NCI-H2227 treated with DMSO at 0.1 percent for 48 hours (cell line): ENCODE measurements around the gene DEFB129.
"Not testable (repeated sequence)": the region's sequence is repeated elsewhere in the genome, so short reads cannot be mapped to it uniquely, and the experiment has no call there.

Experiments used
- DNase-seq: peaks from one replicate; lab custom pipeline; 2025; lab: John Stamatoyannopoulos, UW

Gene DEFB129, protein sequence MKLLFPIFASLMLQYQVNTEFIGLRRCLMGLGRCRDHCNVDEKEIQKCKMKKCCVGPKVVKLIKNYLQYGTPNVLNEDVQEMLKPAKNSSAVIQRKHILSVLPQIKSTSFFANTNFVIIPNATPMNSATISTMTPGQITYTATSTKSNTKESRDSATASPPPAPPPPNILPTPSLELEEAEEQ

DNA sequence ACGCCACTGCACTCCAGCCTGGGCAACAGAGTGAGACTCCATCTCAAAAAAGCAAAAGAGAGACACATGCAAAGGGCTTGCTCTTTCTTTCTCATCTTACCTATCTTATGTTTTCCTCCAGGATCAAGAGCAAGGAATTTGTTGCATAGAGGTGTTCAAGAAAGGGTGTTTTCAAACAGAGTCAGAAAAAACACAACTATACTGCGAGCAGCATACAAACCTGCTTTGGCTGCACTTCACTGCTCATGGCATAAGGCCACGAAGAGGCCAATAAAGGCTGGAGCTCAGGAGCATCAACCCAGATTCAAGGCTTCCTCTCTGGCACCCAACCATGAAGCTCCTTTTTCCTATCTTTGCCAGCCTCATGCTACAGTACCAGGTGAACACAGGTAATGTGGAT lies at the start of gene DEFB129:
Gene DEFB129 (plus strand): TSS at position 301 of the 400 bp plus-strand sequence. CDS start 31 bp downstream, at position 332.
- DNase-seq = no peak

DNA sequence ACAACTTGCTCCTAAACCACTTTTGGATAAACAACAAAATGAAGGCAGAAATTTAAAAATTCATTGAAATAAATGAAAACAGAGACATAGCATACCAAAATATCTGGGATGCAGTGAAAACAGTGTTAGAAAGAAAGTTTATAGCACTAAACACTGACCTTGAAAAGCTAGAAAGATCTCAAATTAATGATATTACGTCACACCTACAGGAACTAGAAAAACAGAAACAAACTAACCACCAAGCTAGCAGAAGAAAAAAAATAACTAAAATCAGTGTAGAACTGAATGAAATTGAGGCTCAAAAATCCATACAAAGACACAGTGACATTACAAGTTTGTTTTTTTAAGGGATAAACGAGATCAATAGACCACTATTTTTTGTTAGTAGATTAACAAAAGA lies 42.8 kb upstream of the DEFB129 start:
- DNase-seq = no peak

DNA sequence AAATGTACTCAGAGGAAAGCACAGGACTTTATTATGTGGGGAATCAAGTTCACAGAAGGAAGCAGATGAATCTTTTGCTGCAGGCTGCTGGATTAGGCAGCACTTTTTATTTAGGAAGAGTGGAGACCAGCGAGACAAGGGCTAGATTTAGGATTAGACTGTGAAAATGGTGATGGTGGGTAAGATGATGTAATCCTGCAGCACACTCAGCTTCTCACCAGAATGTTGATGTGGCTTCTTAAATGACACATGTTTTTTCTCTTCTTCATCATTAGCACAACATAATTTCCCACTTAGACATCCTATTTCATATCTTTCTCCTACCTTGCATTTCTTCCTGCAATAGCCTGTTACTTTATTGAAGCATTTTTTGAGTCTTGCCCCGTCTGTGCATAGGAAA lies 39.3 kb upstream of the DEFB129 start:
- no peak for DNase-seq

DNA sequence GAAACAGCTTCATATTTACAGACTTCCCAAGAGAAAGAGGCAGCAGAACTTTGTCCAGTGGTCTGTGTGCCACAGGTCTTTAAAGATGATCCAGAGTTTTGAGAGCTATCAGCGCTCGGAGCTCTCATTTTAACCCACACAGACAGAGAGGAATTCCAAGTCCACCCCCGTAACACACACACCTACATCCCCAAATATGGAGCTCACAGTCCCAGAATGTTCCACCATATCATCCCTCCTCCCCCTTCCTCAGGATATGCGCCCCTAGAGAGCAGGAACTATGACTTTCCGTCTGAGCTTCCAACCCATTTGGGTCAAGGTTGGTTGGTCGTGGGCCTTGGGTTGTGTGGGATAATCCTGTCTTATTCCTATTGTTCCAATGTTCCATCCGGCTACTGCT lies 37.4 kb upstream of the DEFB129 start, which contains the start of gene DEFB128:
Gene DEFB128 (minus strand): TSS at position 101 of the 400 bp plus-strand sequence. CDS start 88 bp downstream, at position 13.
- no peak for DNase-seq

DNA sequence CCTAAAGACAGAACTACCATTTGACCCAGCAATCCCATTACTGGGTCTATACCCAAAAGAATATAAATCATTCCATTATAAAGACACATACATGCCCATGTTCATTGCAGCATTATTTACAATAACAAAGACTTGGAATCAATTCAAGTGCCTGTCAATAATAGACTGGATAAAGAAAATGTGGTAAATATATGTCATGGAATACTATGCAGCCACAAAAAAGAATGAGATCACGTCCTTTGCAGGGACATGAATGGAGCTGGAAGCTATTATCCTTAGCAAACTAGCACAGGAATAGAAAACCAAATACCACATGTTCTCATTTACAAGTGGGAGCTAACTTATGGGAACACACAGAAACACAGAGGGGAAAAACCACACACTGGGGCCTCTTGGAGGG lies 28.8 kb upstream of the DEFB129 start:
- DNase-seq = no peak

DNA sequence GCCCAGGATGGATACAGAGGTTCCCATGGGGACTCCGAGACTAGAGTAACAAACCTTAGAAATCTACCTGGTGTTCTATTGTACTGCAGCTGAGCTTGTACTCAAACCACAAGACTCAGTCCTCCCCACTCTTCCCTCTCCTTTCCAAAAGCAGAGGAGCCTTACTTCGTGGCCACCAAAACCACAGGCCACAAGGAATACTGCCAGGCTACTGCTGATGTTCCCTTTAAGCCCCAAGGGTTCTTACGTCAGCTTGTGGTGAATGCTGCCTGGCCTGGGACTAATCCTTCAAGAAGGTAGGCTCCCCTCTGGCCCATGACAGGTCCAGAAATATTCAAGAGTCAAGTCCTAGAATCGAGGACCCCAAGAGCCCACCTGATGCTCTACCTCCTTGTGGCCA lies 27.1 kb upstream of the DEFB129 start:
- DNase-seq = no peak

DNA sequence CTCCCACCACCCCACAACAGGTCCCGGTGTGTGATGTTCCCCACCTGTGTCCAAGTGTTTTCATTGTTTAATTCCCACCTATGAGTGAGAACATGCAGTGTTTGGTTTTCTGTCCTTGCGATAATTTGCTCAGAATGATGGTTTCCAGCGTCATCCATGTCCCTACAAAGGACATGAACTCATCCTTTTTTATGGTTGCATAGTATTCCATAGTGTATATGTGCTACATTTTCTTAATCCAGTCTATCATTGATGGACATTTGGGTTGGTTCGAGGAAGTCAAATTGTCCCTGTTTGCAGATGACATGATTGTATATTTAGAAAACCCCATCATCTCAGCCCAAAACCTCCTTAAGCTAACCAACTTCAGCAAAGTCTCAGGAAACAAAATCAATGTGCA lies 23.4 kb upstream of the DEFB129 start:
- DNase-seq = not testable (repeated sequence)

DNA sequence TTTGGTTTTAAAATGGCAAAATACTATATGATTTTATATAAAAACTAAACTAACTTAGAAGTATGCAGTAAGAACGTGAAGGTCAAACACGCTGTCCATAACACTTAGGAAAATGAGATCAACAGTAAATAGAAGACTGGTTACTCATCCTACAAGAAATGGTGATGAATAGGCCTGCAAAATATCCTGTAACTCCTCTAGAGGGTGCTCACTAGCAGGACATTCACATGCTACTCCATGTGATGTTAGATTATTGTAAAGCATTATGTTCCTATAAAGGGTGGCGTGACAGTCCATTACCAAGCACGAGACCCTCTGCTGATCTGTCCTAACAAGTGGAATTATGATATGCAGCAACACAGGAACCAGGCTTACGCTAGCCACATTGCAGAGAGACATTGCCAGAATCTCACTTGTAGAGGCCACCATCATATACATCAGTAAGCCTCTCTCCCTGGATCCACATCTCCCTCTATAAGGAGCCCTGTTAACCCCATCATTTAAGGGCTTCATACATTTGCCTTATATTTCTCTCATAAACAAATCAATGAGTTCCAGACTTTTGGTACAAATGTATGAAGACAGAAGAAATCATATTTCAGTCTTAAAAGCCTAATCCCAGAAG lies 18.0 kb upstream of the DEFB129 start:
- peak; percentile 37 for DNase-seq

DNA sequence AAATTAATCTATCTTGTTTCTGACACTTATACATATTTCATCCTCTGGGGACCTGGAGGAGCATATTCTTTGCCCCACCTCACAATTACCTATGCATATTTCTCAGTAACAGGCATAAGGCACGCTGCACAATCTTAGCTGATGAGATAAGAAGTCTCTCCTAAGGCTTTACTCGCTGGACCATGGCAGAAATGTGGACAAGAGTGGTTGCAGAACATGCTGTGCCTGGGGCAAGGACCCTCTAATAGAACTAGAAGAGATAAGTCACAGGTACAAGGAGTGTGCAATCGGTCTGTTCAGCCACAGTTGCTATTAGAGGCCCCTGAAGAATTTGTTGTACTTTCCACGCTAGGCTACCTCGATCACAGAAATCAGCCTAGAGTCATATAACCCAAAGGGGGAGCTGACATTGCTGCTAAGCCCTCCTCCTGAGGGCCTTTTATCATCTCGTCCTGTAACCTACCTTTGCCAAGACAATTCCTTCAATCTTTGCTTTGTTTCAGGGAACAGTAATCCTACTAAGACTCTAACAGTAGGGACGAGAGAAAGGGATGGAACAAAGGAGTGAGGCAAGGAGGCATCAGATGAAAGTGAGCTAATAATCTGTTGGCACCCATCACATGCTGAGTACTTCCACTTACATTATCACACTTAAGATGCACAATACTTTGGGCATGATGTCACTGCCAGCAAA lies 16.1 kb upstream of the DEFB129 start:
- no peak for DNase-seq

DNA sequence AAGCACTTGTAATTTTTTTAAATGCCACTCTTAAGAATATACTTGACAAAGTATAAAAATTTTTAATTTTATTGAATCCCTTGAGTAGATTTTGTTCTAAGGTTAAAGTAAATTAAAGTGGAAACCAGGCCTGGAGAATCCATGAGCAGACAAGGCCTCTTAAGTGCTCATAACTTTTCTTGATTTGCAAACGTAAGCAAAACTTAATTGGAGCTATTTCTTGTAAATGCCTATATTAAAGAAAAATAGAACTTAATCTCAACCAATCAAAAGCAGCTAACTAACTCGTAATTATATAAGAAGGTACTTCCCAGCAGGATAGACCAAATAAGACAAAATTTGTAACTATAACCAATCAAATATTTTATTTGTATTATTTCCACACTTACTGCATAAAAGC lies 12.7 kb upstream of the DEFB129 start:
- no peak for DNase-seq

DNA sequence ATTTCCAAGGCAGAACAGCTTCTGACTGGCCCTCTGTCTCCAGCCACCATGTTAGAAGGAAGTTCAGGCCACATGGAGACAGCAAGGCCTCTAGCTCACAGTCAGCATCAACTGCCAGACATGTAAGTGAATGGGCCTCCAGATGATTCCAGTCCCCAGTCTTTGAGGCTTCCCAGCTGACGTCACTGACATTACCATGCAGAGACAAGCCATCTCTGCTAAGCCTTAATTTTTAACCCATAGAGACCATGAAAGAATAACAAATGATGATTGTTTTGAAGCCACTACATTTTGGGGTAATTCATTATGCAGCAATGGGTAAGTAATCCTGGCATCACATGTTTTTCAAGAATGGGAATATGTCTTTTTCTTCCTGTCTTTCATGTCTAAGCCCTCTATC lies 11.3 kb upstream of the DEFB129 start:
- no peak for DNase-seq

DNA sequence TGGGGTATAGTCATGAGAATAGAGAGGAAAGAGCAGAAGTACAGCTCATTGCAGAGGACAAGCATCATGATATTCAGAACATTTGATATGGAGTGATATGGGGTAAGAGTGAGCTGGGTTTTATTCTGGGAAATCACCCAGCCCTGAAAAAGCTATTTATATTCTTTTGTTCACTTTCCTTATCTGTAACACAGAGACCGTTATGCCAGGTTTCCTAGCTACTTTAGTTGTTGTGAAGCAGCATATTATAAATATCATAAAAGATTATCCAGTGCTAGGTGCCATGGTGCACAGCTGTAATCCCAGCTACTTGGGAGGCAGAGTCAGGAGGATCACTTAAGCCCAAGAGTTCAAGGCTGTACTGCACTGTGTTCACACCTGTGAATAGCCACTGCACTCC lies 9.8 kb upstream of the DEFB129 start:
- DNase-seq = no peak

DNA sequence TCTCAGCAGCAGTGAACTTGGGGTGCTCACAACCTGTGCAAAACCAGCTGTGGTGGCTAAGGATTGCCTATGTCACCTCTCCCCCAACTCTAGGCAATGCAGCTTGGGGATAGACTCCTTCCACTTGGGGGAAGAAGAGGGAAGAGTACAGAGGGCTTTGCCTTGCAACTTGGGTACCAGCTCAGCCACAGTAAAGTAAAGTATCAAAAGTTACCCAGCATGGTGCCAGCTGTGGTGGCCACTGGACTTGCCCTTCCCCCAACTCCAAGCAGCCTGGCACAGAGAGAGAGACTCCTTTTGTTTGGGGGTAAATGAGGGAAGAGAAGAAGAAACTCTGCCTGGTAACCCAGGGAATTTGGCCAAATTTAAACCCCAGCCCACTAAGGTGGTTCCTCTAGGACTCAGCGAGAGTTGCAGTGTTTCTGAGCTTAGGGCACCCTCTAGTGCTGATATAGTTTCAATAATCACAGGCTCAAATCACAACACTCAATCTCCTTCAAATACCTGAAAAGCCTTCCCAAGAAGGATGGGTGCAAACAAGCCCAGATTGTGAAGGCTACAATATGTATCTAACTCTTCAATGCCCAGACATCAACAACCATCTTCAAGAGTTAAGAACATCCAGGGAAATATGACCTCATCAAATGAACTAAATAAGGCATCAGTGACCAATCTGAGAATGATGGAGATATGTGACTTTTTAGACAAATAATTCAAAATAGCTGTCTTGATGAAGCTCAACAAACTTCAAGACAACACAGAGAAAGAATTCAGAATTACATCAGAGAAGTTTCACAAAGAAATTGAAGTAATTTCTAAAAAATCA lies 7.6 kb upstream of the DEFB129 start:
- DNase-seq = peak; percentile 34

DNA sequence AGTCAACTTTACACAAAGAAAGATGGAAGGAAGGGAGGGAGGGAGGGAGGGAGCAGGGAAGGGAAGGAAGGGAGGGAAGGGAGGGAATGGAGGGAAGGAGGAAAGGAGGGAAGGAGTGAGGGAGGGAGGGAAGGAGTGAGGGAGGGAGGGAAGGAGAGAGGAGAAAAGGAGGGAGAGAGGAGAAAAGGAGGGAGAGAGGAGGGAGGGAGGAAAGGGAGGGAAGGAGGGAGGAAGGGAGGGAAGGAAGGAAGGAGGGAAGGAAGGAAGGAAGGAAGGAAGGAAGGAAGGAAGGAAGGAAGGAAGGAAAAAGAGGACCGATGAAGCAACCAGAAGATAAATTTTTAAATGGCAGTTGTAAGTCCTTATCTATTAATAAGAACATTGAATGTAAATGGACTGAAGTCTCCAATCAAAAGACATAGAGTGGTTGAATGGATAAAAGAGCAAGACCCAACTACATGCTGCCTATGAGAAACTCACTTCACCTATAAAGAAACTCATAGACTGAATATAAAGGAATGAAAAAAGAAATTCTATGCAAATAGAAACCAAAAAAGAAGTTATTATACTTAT lies 5.7 kb upstream of the DEFB129 start:
- DNase-seq = no peak

DNA sequence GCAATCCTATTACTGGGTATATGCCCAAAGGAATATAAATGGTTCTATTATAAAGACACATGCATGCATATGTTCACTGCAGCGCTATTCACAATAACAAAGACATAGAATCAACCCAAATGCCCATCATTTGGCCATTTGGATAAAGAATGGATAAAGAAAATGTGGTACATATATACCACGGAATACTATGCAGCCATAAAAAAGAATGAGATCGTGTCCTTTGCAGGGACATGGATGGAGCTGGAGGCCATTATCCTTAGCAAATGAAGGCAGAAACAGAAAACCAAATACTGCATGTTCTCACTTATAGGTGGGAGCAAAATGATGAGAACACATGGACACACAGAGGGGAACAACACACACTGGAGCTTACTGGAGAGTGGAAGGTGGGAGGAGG lies 1.2 kb upstream of the DEFB129 start:
- DNase-seq = not testable (repeated sequence)

DNA sequence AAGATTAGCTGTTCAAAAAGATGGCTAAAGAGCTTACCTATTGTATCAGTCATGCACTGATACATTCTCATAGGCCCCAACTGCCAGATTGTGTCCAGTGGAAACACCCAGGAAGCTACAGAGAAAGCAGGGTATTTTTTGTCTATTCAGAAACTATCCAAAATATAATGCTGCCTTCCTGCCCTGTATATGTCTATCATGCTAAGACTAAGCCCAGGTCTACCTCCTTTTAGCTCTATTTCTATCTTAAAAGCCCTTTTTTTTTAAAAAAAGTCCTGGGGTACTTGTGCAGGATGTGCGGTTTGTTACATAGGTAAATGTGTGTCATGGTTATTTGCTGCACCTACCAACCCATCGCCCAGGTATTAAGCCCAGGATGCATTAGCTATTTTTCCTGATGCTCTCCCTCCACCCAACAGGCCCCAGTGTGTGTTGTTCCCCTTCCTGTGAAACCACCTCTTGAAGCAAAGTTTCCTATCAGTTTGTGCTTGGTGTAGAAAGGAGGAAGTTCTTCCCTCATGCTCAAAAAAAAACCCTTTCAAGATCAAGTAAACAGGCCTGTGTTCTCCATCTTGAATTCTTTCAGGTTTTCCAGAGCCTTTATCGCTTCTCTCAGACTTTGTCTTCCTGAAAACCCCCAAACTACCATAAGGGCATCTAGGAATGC lies 514 bp downstream of the DEFB129 start:
- no peak for DNase-seq

DNA sequence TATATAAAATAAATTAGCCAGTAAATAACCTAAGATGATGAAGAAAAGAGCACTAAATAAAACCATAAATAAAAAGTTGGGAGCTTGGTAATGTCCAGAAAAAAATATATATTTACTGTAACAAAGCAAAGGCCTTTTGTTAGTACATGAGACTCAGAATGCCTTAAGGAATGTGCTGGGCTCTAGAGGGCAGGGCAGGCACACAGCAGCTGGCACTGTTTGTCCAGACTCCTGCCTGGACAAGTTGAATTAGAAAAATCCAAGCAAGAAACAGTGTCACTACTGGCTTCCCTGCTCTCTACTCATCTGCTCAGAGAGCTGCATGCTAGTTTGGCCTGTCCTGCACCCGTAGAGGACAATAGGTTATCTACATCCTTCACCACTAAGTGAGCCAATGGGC lies 8.8 kb downstream of the DEFB129 start:
- no peak for DNase-seq

DNA sequence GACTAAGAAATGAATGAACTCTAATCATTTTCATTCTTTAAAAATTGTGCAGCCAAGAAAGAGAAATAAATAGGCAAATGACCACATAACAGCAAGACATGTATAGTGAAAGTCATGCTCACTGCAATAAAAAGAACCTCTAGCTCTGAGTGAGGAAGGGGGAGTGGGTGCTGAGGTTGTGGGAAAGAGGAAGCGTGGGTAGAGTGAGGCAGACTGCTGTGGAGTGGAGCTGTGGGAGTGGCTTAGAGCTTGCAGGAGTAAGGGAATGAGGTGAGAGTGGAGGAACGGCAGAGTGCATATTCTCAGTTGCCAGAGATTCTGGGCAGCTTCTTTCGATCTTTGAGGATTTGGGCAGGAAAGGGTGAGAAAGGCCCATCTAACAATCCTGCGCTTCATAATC lies 10.4 kb downstream of the DEFB129 start:
- DNase-seq = no peak

DNA sequence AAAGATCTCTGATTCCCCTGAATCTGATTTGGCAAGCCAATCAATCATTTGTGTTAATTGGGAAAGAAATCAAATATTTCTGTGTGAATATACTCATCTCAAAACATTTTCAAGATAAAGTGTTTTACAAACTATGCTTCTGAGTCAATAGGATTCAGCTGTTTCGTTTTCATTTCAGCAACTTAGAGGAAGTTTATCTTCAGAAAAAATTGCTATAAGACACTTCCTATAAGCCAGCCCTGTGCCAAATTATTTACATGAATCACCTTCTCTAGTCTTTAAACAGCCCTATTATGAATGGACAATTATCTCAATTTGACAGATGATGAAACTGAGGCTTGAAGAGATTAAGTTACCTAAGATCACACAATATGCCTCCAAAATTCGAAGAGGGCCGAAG lies 10.9 kb downstream of the DEFB129 start:
- DNase-seq = no peak

DNA sequence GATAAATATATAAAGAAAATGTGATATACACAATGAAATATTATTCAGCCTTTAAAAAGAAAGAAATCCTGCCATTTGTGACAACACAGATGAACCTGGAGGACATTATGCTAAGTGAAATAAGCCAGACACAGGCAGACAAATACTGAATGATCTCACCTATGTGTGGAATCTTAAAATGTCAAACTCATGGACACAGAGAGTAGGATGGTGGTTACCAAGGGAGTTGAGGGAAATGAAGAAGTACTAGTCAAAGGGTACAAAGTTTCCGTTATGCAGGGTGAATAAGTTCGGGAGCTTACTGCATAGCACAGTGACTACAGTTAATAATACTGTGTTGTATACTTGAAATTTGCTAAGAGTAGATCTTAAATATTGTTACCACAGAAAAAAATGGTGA lies 15.8 kb downstream of the DEFB129 start:
- DNase-seq = no peak

DNA sequence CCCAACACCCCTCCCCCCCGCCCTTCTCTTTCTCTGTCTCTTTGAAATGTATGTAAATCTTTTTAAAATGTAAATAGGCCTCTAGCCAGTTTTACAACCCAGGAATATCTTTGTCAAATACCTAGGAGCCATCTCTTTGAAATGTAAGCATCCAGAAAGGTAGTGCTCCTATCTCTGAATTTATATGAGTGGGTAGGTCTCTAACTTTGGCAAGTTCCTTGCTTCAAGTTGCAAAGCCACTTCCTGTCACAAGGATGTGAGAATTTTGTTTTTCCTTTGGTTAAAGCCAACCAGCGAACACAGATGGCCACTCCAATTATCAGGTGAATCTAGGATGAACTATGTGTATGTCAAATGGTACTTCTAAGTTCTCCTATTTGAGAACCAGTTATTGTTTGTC lies 24.3 kb downstream of the DEFB129 start:
- no peak for DNase-seq

DNA sequence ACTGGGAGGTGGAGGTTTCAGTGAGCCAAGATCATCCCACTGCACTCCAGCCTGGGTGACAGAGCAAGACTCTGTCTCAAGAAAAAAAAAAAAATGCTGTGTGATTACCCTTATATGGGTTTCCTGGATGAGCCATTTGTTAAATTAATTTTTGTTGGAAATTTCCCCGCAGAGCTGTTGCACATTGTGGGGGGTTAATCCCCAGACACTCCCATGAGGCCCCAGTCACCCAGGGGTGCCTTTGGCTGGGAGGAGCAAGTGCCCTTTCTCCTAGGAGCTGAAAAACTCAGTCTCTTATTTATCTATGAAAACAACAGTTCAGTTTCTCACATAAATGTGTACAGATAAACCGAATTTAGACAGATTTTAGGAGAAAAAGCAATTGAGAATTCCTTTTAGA lies 25.7 kb downstream of the DEFB129 start:
- DNase-seq = no peak
